IMR-90 (cell line): ENCODE data around the gene HPCAL4. TPM values are rescaled to one million over a fixed set of nuclear protein-coding genes. Genes with fewer than 3 reads are reported as not detected.

Experiments used
- ATAC-seq: fragments of 200-7000 bp; cut with Tn5 transposase; 2 replicates; pipeline ENCODE4 v1.9.1; 2020; ENCODE audit warnings: low read depth, mild to moderate bottlenecking, moderate library complexity
- BruUV-seq: library from RNA; stranded (reverse); fragments of 400-500 nt; replicated peaks from 2 replicates; lab custom pipeline; 2021; lab: Mats Ljungman, UMichigan
- CTCF ChIA-PET: fragments of 300-600 bp; formaldehyde crosslinking; extraction: SDS; loops from one replicate; lab custom pipeline; 2021; ENCODE audit warnings: antibody characterized with exemption; lab: Yijun Ruan, JAX
- POLR2A ChIA-PET: fragments of 300-600 bp; sonication (Branson Sonifier 250); formaldehyde crosslinking; loops from one replicate; lab custom pipeline; 2022; ENCODE audit warnings: antibody characterized with exemption; ENCODE audit not compliant: unreplicated experiment; lab: Charles Lee
- DNase-seq: peaks from one replicate; pipeline ENCODE4 v3.0.0; 2013
- H2AFZ ChIP-seq: replicated peaks from 2 replicates; pipeline ENCODE3; 2013; ENCODE audit warnings: low read length, mild to moderate bottlenecking; ENCODE audit not compliant: poor library complexity
- H2AK5ac ChIP-seq: 2 replicates; pipeline ENCODE4 v1.6.1; 2013; ENCODE audit warnings: low read depth, low read length, inconsistent platforms
- H2AK9ac ChIP-seq: replicated peaks from 2 replicates; pipeline ENCODE3; 2013; ENCODE audit warnings: mild to moderate bottlenecking, low read depth, low read length, moderate library complexity; ENCODE audit not compliant: poor library complexity
- H2BK120ac ChIP-seq: 2 replicates; pipeline ENCODE4 v1.6.1; 2013; ENCODE audit warnings: low read depth, low read length, inconsistent platforms
- H2BK15ac ChIP-seq: 3 replicates; pipeline ENCODE4 v1.6.1; 2013; ENCODE audit warnings: low read depth, low read length, inconsistent platforms
- H2BK20ac ChIP-seq: 2 replicates; pipeline ENCODE4 v1.6.1; 2013; ENCODE audit warnings: low read depth, mild to moderate bottlenecking, inconsistent platforms, low read length, moderate library complexity
- H2BK5ac ChIP-seq: 2 replicates; pipeline ENCODE4 v1.6.1; 2013; ENCODE audit warnings: mild to moderate bottlenecking, low read depth, low read length, inconsistent platforms; ENCODE audit not compliant: poor library complexity, severe bottlenecking
- H3K14ac ChIP-seq: replicated peaks from 2 replicates; pipeline ENCODE4 v1.6.1; 2013; ENCODE audit warnings: low read depth, low read length, inconsistent platforms
- H3K18ac ChIP-seq: 2 replicates; pipeline ENCODE4 v1.6.1; 2013; ENCODE audit warnings: low read depth, low read length, control low read depth
- H3K23ac ChIP-seq: 2 replicates; pipeline ENCODE4 v1.6.1; 2013; ENCODE audit warnings: low read depth, low read length, inconsistent platforms
- H3K27ac ChIP-seq: 2 replicates; pipeline ENCODE4 v1.5.1; 2013; ENCODE audit warnings: mild to moderate bottlenecking, control low read depth, low read length; ENCODE audit not compliant: insufficient read depth
- H3K27me3 ChIP-seq: 2 replicates; pipeline ENCODE4 v1.6.1; 2013; ENCODE audit warnings: low read length; ENCODE audit not compliant: control insufficient read depth, insufficient read depth
- H3K36me3 ChIP-seq: 2 replicates; pipeline ENCODE4 v1.6.1; 2013; ENCODE audit warnings: low read length, mixed read lengths; ENCODE audit not compliant: control insufficient read depth, insufficient read depth
- H3K4ac ChIP-seq: 2 replicates; pipeline ENCODE4 v1.6.1; 2013; ENCODE audit warnings: low read depth, low read length, inconsistent platforms
- H3K4me1 ChIP-seq: 2 replicates; pipeline ENCODE4 v1.6.1; 2013; ENCODE audit warnings: low read length, mixed read lengths; ENCODE audit not compliant: control insufficient read depth, insufficient read depth
- H3K4me2 ChIP-seq: 2 replicates; pipeline ENCODE4 v1.6.1; 2013; ENCODE audit warnings: low read depth, mild to moderate bottlenecking, control low read depth, low read length, moderate library complexity
- H3K4me3 ChIP-seq: 2 replicates; pipeline ENCODE4 v1.5.1; 2013; ENCODE audit warnings: low read depth, mild to moderate bottlenecking, control low read depth, low read length, moderate library complexity; ENCODE audit not compliant: insufficient read depth
- H3K56ac ChIP-seq: 2 replicates; pipeline ENCODE4 v1.6.1; 2013; ENCODE audit warnings: low read length, inconsistent platforms; ENCODE audit not compliant: insufficient read depth; ENCODE audit errors: extremely low read depth
- H3K79me1 ChIP-seq, 2 experiments: 2 replicates each; pipeline ENCODE4 v1.6.1; 2013; ENCODE audit warnings: low read length in 2 of 2, inconsistent platforms in 1 of 2, low read depth in 1 of 2
- H3K9ac ChIP-seq: 2 replicates; pipeline ENCODE4 v1.6.1; 2013; ENCODE audit warnings: low read depth, low read length, control low read depth
- H3K9me1 ChIP-seq: 2 replicates; pipeline ENCODE4 v1.6.1; 2013; ENCODE audit warnings: low read length, inconsistent platforms; ENCODE audit not compliant: insufficient read depth
- H3K9me3 ChIP-seq: 2 replicates; pipeline ENCODE4 v1.6.1; 2013; ENCODE audit warnings: low read length; ENCODE audit not compliant: control insufficient read depth, insufficient read depth
- H4K20me1 ChIP-seq: 2 replicates; pipeline ENCODE4 v1.6.1; 2013; ENCODE audit warnings: low read length, inconsistent platforms; ENCODE audit not compliant: insufficient read depth
- H4K5ac ChIP-seq: 2 replicates; pipeline ENCODE4 v1.6.1; 2013; ENCODE audit warnings: mild to moderate bottlenecking, low read depth, low read length, control low read depth
- H4K8ac ChIP-seq, 2 experiments: 2 replicates each; pipeline ENCODE4 v1.6.1; 2013; ENCODE audit warnings: low read depth in 2 of 2, low read length in 2 of 2, control low read depth in 1 of 2, inconsistent platforms in 1 of 2
- H4K91ac ChIP-seq: 2 replicates; pipeline ENCODE4 v1.6.1; 2013; ENCODE audit warnings: low read depth, low read length, inconsistent platforms; ENCODE audit not compliant: insufficient read depth
- ELK1 ChIP-seq: fragments of 150-350 bp; IDR thresholded peaks from 2 replicates; pipeline ENCODE4 v1.6.1; 2016; ENCODE audit warnings: low read depth, mild to moderate bottlenecking, low read length, moderate library complexity, borderline replicate concordance
- FOS ChIP-seq: fragments of 150-350 bp; IDR thresholded peaks from 2 replicates; pipeline ENCODE4 v1.6.1; 2016; ENCODE audit warnings: low read depth, low read length
- POLR2A ChIP-seq: IDR thresholded peaks from 2 replicates; pipeline ENCODE4 v1.6.1; 2012; ENCODE audit warnings: mild to moderate bottlenecking, low read depth, low read length
- RCOR1 ChIP-seq: IDR thresholded peaks from 2 replicates; pipeline ENCODE4 v1.6.1; 2012; ENCODE audit warnings: mild to moderate bottlenecking, low read length, improper control_type of control experiment; ENCODE audit not compliant: insufficient replicate concordance
- WGBS, 2 experiments: methylation state at CpG; one replicate each; pipeline versions ENCODE4 v1.1.5 to v1.1.7; 2013; ENCODE audit warnings: missing lambda C conversion rate in 2 of 2; ENCODE audit not compliant: insufficient read length in 1 of 2; ENCODE audit errors: extremely low coverage in 2 of 2; 5-methylcytosine and 5-hydroxymethylcytosine counted together
- dilution Hi-C: fragments of 300-500 bp; cut with HindIII; formaldehyde crosslinking; loops from one replicate; pipeline ENCODE4 v1.14.3; 2018; ENCODE audit warnings: low sequenced_read_pairs; ENCODE audit not compliant: unreplicated experiment
- in situ Hi-C: fragments of 300-500 bp; cut with MboI; formaldehyde crosslinking; loops from 3 replicates; pipeline ENCODE4 v1.14.3; 2019; ENCODE audit warnings: low sequenced_read_pairs, inconsistent platforms, mixed read lengths
- intact Hi-C: fragments of 100-400 bp; cut with micrococcal nuclease; formaldehyde crosslinking; loops from 2 replicates; pipeline ENCODE4 v1.10.0; 2022
- polyA plus RNA-seq, 3 experiments: library from polyadenylated mRNA; depleted of rRNA; stranded (reverse); fragments of >200 nt; gene quantifications; 2 replicates each; pipeline ENCODE4 v1.2.3, GENCODE V29; 2012; ENCODE audit warnings: low replicate concordance in 1 of 3
- total RNA-seq: library from RNA; depleted of rRNA; stranded (reverse); fragments of >200 nt; gene quantifications from 2 replicates; pipeline ENCODE4 v1.2.3, GENCODE V29; 2012

HPCAL4 gene
- total and polyA plus RNA-seq, 2 of the 4 experiments (the other 2 are of a cell fraction): 0.02 TPM; not detected in 1

DNA sequence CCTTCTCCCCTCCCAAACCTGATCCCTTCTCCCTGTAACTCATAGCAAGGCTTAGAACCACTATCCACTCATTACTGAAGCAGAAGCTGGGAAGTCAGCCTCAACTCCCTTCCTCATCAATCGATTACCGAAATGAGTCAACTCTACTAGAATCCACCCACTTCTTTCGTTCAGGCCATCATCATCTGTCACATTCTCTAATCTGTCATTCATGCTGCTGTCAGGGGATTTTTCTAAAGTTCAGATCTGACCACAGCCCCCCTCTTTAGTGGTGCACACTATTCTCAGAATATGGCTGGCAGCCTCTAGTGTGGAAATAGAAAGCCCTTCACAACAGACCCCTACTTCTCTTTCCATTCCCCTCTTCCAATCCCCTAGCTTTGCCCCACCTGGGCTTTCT lies 24.5 kb downstream of the HPCAL4 start:
- H4K8ac ChIP-seq: no peak overlapping the region
- dilution Hi-C loops (no loop called here), in situ Hi-C loops (no loop called here), intact Hi-C loops (no loop called here)
- no peak overlapping the region for H4K5ac ChIP-seq
- H2BK15ac ChIP-seq: no peak overlapping the region
- no peak overlapping the region for H3K14ac ChIP-seq
- TF ChIP-seq ELK1 (no peak), POLR2A (no peak), RCOR1 (no peak), FOS (no peak)
- H2AK5ac ChIP-seq: no peak overlapping the region
- no peak overlapping the region for H2BK20ac ChIP-seq
- no peak overlapping the region for H2BK5ac ChIP-seq
- H3K23ac ChIP-seq: no peak overlapping the region
- H3K4me2 ChIP-seq: no peak overlapping the region
- DNase-seq (no peak), ATAC-seq (no peak)
- no TSS peak for BruUV-seq
- no peak overlapping the region for H3K4me3 ChIP-seq
- H3K79me1 ChIP-seq: no peaks in the 10 kb centered on the region
- no peak overlapping the region for H3K27ac ChIP-seq
- no peak overlapping the region for H2AFZ ChIP-seq
- no peak overlapping the region for H4K91ac ChIP-seq
- no peak overlapping the region for H3K56ac ChIP-seq
- no peak overlapping the region for H3K4ac ChIP-seq
- peaks cover 81% of the 10 kb centered on the region for H3K27me3 ChIP-seq
- no peaks in the 10 kb centered on the region for H3K9me1 ChIP-seq
- no peak overlapping the region for H2BK120ac ChIP-seq
- 80% methylated on average over 3 of the region's 3 CpGs; no CpG with 5 or more reads in 1 of the 2 experiments for WGBS, 2 experiments
- H3K18ac ChIP-seq: no peak overlapping the region
- H3K9me3 ChIP-seq: no peaks in the 10 kb centered on the region
- H3K9ac ChIP-seq: no peak overlapping the region
- ChIA-PET CTCF (interaction anchor here (1.2 kb wide), 1 partner anchor 9 kb away, joined by 3 read pairs; no protein-coding TSS in a partner anchor), POLR2A (no interaction called here)
- H3K4me1 ChIP-seq: no peaks in the 10 kb centered on the region
- no peaks in the 10 kb centered on the region for H4K20me1 ChIP-seq
- no peaks in the 10 kb centered on the region for H3K36me3 ChIP-seq
- H2AK9ac ChIP-seq: no peak overlapping the region
